ENCODE results near the gene DCBLD2.

Gene DCBLD2

DNA sequence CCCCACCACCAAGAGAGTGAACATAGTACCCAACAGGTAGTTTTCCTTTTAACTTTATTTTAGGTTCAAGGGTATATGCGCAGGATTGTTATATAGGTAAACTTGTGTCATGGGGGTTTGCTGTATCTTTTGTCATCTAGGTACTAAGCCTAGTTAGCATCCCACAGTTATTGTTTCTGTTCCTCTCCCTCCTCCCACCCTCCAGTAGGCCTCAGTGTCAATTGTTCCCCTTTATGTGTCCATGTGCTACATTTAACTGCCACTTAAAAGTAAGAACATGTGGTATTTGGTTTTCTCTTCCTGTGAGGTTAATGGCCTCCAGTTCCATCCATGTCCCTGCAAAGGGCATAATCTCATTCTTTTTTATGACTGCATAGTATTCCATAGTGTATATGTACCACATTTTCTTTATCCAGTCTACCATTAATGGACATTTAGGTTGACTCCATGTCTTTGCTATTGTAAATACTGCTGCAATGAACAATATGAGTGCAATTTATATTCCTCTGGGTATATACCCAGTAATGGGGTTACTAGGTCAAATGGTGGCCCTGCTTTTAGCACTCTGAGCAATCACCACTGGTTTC lies 72.2 kb downstream of the DCBLD2 start:
- no peak for DNase-seq (ENCODE audit: low read depth)

DNA sequence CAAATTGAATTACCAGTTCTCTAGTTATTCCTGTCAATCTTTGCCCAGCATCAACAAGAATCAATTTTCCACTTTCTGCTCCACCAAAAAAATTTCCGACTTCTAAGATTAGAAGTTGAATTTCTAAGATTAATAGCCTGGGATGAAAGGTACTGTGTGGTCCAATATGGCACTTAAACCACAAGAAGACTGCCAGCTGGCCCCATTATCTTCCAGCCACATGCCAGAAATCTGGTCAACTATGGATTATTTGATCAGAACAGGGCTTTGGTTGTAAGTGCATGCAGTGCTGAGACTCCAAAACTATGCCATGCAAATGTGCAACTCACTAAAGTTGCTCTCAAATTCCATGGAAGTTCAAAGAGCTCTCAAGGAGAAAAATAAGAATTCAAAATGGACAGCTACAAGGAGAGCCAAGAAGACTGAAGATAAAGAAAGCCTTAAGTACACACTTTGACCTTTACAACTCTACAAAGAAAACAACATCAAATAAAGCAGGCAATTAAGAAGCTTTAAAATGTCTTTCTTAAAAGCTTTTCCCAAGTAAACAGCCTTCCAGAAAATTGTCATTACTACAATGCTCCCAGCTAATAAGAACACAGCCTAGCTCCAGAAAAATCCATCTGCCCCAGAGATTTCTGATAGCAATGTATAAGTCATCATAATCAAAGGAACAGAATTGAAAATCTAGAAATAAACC lies 74.1 kb downstream of the DCBLD2 start:
- no peak for DNase-seq (ENCODE audit: low read depth)

DNA sequence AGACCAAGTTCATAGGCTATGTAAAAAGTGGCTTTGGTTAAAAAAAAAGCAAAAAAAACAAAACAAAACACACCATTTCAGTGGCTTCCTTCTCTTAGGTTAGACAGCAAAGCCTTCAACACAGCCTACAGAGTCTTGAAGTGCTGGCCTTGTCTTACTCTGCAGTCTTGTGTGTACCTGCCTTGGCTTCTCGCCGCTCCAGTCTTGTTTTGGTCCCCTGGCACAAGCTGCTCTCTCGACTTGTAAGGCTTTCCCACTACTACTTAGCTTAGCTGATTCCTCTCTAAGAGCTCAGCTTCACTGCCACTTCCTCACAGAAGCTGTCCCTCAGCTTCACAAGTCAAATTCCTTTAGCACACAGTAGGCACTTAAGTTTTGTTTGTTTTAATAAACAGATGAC lies 75.4 kb downstream of the DCBLD2 start:
- DNase-seq (ENCODE audit: low read depth) = no peak

DNA sequence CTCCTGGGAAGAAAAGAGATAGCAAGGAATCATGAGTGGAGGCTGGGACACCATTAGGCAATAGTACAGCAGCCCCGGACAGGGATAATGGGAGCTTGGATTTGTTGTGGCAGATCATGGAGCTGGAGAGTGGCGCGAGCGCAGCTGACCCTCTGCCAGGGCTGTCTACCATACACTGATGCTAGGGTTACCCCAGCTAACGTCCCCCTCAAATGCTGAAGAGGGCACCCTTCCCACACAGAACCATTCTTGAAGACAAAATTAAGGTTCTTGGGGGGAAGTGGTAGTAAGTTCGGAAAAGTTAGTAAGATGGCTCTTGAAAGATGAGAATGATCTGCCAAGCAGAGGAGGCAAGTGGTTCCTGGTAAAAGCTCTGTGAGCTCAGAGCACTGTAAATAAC lies 77.2 kb downstream of the DCBLD2 start:
- no peak for DNase-seq (ENCODE audit: low read depth)

DNA sequence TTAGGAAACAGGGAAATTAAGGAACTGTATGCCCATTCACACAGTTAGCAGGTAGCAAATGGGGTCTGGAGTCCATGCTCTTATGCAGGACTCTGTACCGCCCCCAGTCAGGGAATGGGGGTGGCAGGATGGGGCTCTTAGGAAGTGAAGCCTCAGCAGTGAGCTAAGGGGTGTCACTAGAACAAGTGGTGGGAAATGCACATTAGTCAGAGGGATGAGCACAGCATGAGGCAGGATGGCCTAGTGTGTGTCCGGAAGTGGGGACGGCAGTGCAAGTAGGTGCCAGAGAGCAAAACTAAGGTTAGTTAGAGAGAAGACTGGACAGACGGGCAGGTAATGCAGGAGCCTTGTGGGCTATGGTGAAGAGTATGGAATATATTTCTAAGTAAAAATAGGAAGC lies 77.7 kb downstream of the DCBLD2 start:
- DNase-seq (ENCODE audit: low read depth) = no peak

DNA sequence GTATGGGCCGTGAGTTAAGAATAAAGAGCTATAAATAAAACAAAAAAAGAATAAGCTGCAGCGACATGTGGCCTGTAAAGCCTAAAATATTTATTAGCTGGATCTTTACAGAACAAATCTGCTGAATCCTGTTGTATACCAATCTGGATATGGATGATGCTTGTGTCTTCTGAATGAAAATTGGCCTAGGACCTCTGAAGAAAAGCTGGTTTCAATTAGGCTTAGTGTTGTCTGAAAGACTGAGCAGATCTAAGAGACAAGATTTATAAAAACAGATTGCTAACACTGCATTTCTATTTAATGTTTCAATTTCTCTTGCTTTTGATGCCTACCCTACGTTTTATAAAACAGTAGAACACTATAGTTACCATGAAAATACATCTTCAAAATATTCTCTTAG lies 80.4 kb downstream of the DCBLD2 start:
- DNase-seq (ENCODE audit: low read depth) = no peak

GRCh38 chr3:98817547-98818041 lies 83.9 kb downstream of the DCBLD2 start:
- no peak for DNase-seq (ENCODE audit: low read depth)

DNA sequence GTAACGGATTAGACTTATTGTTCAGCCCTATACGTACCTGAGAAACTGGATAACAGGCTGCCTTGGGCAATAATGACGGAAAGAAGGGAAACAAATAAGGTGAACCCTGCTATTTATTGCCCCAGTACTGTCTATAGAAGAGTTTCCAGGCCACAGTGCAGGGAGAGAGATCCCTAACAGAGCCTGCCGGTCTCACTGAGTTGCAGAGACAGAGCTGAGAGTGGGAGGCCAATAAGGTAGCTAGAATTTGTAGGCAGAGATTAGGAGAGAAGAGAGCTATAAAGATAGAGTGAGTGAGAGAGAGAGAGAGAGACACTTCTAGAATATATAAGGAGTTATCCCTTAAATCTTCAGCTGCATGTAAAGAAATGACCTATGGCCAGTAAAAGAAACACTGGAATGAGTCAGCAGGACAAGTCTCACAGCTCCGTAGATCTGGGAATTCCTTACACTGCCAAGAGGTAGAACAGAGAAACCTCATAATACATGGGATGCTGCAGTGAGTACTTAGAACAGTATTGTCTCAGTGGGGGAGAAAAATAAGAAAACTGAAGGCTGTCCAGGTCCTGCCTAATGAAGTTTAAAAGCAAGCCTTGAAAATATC lies 86.6 kb downstream of the DCBLD2 start:
- no peak for DNase-seq (ENCODE audit: low read depth)

- no peak for DNase-seq (ENCODE audit: low read depth)
Measured at GRCh38 chr3:98812851-98813374, 88.6 kb downstream of the DCBLD2 start.

DNA sequence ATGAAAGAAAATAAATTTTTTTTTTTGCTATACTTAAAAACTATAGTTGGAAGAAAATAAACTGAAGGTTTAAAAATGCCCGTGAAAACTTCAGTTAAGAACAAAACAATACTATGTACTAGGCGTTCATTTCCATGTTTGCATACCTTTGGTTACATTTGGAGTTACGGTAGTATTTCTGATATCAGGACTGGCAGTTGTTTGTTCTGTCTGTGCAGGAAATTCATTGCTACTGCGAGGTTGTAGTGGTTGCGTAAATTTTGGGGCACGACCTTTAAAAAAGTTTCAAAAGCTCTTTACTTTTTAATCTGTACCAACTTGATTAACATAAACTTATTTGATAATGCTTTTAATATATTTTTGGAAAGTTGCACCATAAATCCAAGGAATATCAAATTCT lies 90.4 kb downstream of the DCBLD2 start:
- no peak for DNase-seq (ENCODE audit: low read depth)

DNA sequence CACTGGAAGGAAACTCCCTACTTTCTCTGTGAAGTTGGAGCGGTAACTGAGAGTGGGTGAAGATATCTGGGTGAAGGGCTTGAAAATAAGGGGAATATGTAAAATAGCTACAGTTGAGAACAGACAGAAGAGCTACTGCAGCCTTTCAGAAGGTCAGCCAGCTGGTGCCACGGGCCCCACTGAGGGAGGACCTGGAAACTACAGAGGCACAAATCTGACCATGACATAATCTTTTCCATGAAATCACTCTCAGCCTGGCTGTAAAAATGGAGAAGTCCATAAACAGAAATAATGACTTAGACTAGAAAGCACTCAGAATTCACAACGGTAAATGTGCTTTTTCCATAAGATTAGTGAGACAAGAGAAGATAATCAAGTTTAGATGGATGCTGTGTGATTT lies 91.9 kb downstream of the DCBLD2 start:
- DNase-seq (ENCODE audit: low read depth) = no peak

- DNase-seq (ENCODE audit: low read depth) = no peak
Measured at GRCh38 chr3:98808071-98808470, 93.4 kb downstream of the DCBLD2 start.

DNA sequence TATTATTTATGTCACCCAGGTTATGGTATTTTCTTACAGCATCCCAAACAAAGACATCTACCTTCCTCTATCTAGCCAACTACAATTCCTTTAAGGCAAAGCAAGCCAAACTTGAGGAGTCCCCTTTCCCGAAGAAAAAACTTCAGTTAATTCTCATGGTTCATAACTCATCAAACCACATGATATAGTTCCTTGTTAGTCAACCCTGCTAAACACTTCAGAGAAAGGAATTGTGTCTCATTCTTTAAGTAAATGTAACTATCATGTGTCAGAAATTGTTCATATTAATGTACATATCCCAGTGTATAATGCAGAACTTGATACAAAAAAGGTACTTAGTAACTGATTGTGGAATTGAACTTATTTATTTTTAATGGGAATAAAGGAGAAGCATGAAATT lies 93.9 kb downstream of the DCBLD2 start:
- no peak for DNase-seq (ENCODE audit: low read depth)

GRCh38 chr3:98807011-98807410 lies 94.5 kb downstream of the DCBLD2 start:
- no peak for DNase-seq (ENCODE audit: low read depth)

DNA sequence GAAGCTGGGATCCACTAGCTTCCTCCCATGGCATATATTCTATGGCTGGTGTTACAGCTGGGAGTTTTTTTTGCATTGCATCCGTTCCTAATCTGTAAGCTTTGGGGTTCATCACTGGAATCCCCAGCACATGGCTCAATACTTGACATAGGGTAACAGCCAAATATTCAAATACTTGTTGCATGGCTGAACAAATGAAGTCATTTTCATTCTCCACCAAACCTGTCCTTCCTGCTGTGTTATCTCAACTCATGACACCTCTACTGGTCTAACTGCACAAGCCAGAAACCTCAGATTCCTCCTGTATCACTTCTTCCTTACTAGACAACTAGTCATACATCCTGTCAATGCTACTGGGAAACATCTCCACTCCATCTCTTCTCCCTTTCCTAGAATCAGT lies 95.0 kb downstream of the DCBLD2 start:
- DNase-seq (ENCODE audit: low read depth) = no peak

DNA sequence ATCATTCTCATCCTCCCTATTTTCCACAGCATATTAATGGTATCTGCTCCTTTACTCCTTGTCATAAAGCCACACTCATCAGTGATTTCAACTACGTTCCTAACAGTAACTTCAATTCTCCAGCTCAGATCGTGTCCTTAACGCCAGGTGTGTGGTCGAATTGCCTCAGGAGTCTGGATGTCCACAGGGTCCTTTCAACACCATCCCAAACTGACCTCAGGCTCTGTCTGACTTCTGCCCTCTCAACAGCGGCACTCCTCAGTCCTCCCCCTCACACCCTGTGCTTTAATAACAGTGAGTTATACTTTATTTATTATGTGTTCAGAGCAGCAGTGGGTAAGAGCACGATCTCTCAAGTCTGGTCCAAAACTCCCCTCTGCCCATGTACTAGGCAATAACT lies 95.9 kb downstream of the DCBLD2 start:
- no peak for DNase-seq (ENCODE audit: low read depth)

- no peak for DNase-seq (ENCODE audit: low read depth)
Measured at GRCh38 chr3:98801043-98801747, 100.3 kb downstream of the DCBLD2 start.

DNA sequence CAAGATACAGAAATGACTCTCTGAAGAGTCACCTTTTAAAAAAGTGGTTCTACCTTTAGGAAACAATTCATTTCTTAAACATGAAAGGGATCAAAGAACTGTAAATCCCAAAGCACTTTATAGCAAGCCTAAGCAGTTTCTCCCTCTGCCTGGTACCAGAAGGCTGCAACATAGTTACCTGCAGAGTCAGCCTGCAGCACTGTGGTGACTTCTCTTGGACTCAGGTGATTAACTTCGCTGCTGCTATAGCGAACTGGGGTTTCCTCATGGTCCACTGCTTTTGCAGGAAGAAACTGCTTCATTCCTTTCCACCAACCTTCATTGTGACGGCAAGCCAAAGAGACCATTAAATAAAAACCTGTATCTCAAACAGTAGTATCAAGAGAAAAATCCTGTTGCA lies 101.1 kb downstream of the DCBLD2 start:
- no peak for DNase-seq (ENCODE audit: low read depth)

DNA sequence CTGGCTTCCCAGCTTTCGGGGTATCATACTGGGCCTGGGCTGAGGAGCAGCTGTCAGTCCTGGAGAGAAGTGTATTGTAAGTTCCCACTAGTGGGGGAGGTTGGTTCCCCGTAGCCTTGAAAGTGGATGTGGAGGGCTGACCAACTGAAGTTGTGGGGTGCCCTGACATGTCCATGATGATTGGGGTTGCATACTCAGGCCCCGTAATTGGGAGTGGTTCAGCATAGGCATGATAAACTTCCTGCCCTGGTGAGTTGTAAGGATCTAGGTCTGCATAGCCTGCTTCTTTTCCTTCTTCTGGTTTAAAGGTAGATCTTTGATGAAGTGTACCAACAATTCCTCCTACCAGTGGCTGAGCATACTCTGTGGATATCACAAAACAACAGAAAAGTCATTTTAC lies 102.0 kb downstream of the DCBLD2 start:
- no peak for DNase-seq (ENCODE audit: low read depth)

DNA sequence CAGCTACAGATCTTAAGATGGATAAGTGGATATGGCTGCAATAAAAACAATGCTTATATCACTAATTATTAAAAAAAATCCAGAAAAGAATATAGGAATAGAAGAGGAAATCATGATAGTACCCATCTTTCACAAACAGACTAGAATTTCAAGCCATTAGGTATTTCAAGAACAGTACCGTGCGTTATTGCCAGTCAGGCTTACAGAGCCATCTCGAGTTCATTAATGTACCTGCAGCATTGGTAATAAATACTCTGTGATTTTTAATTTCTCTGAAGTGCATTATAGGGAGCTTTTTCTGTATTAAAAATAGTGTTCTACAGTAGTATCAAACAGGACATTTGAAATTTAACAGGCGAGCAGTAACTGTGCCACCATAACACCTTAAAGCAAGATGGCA lies 102.7 kb downstream of the DCBLD2 start:
- DNase-seq (ENCODE audit: low read depth) = no peak

GRCh38 chr3:98797905-98798304 lies 103.6 kb downstream of the DCBLD2 start:
- DNase-seq (ENCODE audit: low read depth) = no peak

DNA sequence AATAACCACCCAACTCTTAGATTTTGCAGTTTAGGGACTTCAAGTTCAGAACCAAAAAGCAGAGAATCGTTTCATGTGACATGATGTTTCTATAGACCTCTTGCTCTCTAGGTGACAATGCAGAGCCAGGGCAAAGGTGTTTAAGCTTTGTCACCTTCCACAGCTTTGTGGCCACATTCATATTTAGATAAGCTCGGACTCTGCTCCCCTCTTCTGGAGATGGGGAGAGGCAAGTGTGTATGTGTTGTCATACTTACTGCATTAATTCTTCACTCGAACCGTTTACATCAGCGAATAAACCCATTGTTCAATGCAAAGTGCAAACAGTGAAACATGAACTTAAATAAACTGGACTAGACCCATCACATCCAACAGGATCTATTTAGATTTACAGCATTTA lies 105.2 kb downstream of the DCBLD2 start:
- DNase-seq (ENCODE audit: low read depth) = no peak

DNA sequence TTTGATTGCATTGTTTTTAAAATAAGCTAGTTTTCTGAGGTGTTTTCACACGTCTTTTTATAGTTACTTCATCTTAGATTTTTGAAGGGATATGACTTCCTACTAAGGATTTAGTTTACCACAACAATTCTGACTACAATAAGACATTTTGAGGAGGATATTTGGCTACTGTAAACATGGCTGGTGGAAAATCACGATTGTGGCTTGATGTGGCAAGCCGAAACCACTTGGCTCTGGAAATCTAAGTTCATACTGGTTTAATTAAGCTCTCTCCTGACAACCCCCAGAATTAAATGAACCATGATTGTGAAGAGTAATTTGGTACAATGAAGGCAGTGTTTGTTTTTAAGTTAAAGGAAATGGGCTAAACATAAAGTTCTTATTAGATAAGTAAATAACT lies 107.5 kb downstream of the DCBLD2 start:
- no peak for DNase-seq (ENCODE audit: low read depth)
